A375 (cell line): ENCODE results near the gene NLRP14. TPM values are rescaled to one million over a fixed set of nuclear protein-coding genes. Genes with fewer than 3 reads are reported as not detected.

ENCODE experiments used
- total RNA-seq: library from RNA; depleted of rRNA; stranded (reverse); fragments of >200 nt; shearing (Covaris generic); gene quantifications from 2 replicates; pipeline ENCODE4 v1.2.3, GENCODE V29; 2014; rRNA removed

Gene NLRP14, protein sequence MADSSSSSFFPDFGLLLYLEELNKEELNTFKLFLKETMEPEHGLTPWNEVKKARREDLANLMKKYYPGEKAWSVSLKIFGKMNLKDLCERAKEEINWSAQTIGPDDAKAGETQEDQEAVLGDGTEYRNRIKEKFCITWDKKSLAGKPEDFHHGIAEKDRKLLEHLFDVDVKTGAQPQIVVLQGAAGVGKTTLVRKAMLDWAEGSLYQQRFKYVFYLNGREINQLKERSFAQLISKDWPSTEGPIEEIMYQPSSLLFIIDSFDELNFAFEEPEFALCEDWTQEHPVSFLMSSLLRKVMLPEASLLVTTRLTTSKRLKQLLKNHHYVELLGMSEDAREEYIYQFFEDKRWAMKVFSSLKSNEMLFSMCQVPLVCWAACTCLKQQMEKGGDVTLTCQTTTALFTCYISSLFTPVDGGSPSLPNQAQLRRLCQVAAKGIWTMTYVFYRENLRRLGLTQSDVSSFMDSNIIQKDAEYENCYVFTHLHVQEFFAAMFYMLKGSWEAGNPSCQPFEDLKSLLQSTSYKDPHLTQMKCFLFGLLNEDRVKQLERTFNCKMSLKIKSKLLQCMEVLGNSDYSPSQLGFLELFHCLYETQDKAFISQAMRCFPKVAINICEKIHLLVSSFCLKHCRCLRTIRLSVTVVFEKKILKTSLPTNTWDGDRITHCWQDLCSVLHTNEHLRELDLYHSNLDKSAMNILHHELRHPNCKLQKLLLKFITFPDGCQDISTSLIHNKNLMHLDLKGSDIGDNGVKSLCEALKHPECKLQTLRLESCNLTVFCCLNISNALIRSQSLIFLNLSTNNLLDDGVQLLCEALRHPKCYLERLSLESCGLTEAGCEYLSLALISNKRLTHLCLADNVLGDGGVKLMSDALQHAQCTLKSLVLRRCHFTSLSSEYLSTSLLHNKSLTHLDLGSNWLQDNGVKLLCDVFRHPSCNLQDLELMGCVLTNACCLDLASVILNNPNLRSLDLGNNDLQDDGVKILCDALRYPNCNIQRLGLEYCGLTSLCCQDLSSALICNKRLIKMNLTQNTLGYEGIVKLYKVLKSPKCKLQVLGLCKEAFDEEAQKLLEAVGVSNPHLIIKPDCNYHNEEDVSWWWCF
- 0.19 TPM in 1 of 2 replicates, not detected in the other for total RNA-seq

GRCh38 chr11:7020183-7020917, at the start of gene NLRP14, which contains the start of gene ZNF214:
TSS of gene NLRP14 (plus strand) at chr11:7020479. CDS start at chr11:7038587, 18,108 bp downstream.
TSS of gene ZNF214 (minus strand) at chr11:7020346. CDS start at chr11:7002835, 17,511 bp downstream.

GRCh38 chr11:7088921-7089320, 68.6 kb downstream of the NLRP14 start, which contains the start of gene RBMXL2:
TSS of gene RBMXL2 (plus strand) at chr11:7088998. CDS start at chr11:7089121, 123 bp downstream.

Other genes starting within 250 kb of the NLRP14 start
- gene OR2AG2, start 248.5 kb upstream of the NLRP14 start, total RNA-seq = 0.08 TPM in 1 of 2 replicates, not detected in the other
- not detected in 2 replicates for gene OR2AG1, start 237.5 kb upstream of the NLRP14 start, total RNA-seq
- gene OR6A2, start 220.8 kb upstream of the NLRP14 start, total RNA-seq = 0.11 and 0.19 TPM in 2 replicates
- gene OR10A5, start 174.8 kb upstream of the NLRP14 start, total RNA-seq = not detected in 2 replicates
- gene OR10A2, start 157.4 kb upstream of the NLRP14 start, total RNA-seq = not detected in 2 replicates
- gene OR10A4, start 143.9 kb upstream of the NLRP14 start, total RNA-seq = not detected in 2 replicates
- gene OR2D2, start 128.0 kb upstream of the NLRP14 start, total RNA-seq = 0.40 TPM in 1 of 2 replicates, not detected in the other
- not detected in 2 replicates for gene OR2D3, start 99.5 kb upstream of the NLRP14 start, total RNA-seq
- gene ZNF215, start 94.1 kb upstream of the NLRP14 start, total RNA-seq = 4.3 and 4.8 TPM in 2 replicates
- 1.3 and 5.1 TPM in 2 replicates for gene ZNF214, start 133 bp upstream of the NLRP14 start, total RNA-seq
- 0.11 TPM in 1 of 2 replicates, not detected in the other for gene RBMXL2, start 68.5 kb downstream of the NLRP14 start, total RNA-seq
- gene SYT9, start 231.4 kb downstream of the NLRP14 start, total RNA-seq = not detected in 2 replicates